Parathyroid adenoma (tissue), 2 donors: ENCODE results near the gene PPP1R7.

Experiments
- H2AFZ ChIP-seq: fragments of 300-600 bp; sonication (generic); one replicate; pipeline ENCODE4 v1.7.0; 2017; ENCODE audit warnings: antibody characterized with exemption, mild to moderate bottlenecking
- H3K27ac ChIP-seq: fragments of 300-600 bp; sonication (generic); one replicate; pipeline ENCODE4 v1.7.0; 2017
- H3K27me3 ChIP-seq: fragments of 300-600 bp; sonication (generic); one replicate; pipeline ENCODE4 v1.7.0; 2017; ENCODE audit warnings: low read length; ENCODE audit not compliant: control insufficient read depth, insufficient read depth
- H3K36me3 ChIP-seq: fragments of 300-600 bp; sonication (generic); one replicate; pipeline ENCODE4 v1.7.0; 2017; ENCODE audit warnings: low read length; ENCODE audit not compliant: control insufficient read depth, insufficient read depth
- H3K4me1 ChIP-seq: fragments of 300-600 bp; sonication (generic); one replicate; pipeline ENCODE4 v1.7.0; 2017; ENCODE audit warnings: control low read depth
- H3K4me2 ChIP-seq: fragments of 300-600 bp; sonication (generic); one replicate; pipeline ENCODE4 v1.7.0; 2017; ENCODE audit warnings: low read length
- H3K4me3 ChIP-seq: fragments of 300-600 bp; sonication (generic); one replicate; pipeline ENCODE4 v1.7.0; 2017; ENCODE audit warnings: low read depth, low read length
- H3K79me2 ChIP-seq: fragments of 300-600 bp; sonication (generic); one replicate; pipeline ENCODE4 v1.7.0; 2017; ENCODE audit warnings: control low read depth
- H3K9ac ChIP-seq: fragments of 300-600 bp; sonication (generic); one replicate; pipeline ENCODE4 v1.7.0; 2017; ENCODE audit warnings: mild to moderate bottlenecking
- H3K9me3 ChIP-seq: fragments of 300-600 bp; sonication (generic); one replicate; pipeline ENCODE4 v1.7.0; 2017; ENCODE audit warnings: low read length; ENCODE audit not compliant: control insufficient read depth
- CTCF ChIP-seq: fragments of 300-600 bp; sonication (generic); IDR thresholded peaks from one replicate; pipeline ENCODE4 v1.7.0; 2017; ENCODE audit warnings: antibody characterized with exemption, mild to moderate bottlenecking
- donor health status: primary hyperparathyroidism.

The PPP1R7 gene

DNA sequence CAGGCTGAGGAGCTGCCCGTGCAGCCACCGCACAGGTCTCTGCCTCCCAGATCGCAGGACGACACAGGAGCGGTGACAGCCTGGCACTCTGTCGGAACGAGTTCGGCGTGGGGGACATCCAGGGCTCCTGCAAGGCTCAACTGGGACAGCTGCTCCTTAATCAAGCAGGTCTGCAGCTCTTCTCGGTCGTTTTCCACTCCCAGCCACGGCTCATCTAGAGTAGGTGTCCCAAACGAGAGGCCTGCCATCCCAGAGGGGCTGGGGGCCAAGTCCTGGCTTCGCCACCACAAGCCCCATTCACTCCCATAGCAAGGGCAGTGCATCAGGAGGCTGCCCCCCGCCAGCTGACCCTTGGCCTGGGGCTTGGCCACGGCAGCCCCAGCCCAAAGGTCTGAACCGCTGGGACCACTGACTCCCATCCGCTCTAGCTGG is 23.5 kb upstream of the PPP1R7 start:
- no peak overlapping the region for H3K4me3 ChIP-seq
- H2AFZ ChIP-seq = no peak overlapping the region
- H3K36me3 ChIP-seq = no peaks in the 10 kb centered on the region
- H3K9me3 ChIP-seq = no peaks in the 10 kb centered on the region
- H3K4me2 ChIP-seq = no peak overlapping the region
- H3K4me1 ChIP-seq = no peaks in the 10 kb centered on the region
- H3K27me3 ChIP-seq = no peaks in the 10 kb centered on the region
- H3K79me2 ChIP-seq = no peaks in the 10 kb centered on the region
- no peak overlapping the region for H3K9ac ChIP-seq
- no peak overlapping the region for H3K27ac ChIP-seq
- no peak for TF ChIP-seq CTCF

DNA sequence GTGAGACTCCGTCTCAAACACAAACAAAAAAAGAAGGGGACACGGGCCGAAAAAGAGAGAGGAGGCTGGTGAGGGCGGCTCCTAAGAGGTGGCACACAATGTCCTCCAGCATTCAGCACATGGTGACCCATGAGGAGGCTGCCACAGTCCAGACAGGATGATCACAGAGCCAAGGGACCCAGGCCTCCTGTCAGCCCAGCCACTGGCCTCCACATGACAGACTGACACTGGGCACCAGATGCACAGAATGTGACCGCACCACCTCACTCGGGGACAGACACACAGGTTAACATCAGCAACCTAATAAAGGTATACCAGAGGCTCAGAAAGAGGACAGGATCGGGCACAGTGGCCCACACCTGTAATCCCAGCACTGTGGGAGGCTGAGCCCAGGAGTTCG is 22.0 kb upstream of the PPP1R7 start:
- no peaks in the 10 kb centered on the region for H3K79me2 ChIP-seq
- H3K4me2 ChIP-seq = no peak overlapping the region
- no peak overlapping the region for H3K27ac ChIP-seq
- no peaks in the 10 kb centered on the region for H3K9me3 ChIP-seq
- no peak overlapping the region for H2AFZ ChIP-seq
- no peak overlapping the region for H3K4me3 ChIP-seq
- H3K36me3 ChIP-seq = no peaks in the 10 kb centered on the region
- no peaks in the 10 kb centered on the region for H3K27me3 ChIP-seq
- no peak overlapping the region for H3K9ac ChIP-seq
- no peak for TF ChIP-seq CTCF
- H3K4me1 ChIP-seq = no peaks in the 10 kb centered on the region

- Histone ChIP-seq H2AFZ (no peak overlapping the region), H3K27ac (no peak overlapping the region), H3K4me1 (no peaks in the 10 kb centered on the region), H3K79me2 (no peaks in the 10 kb centered on the region), H3K4me3 (no peak overlapping the region), H3K9me3 (no peaks in the 10 kb centered on the region), H3K27me3 (no peaks in the 10 kb centered on the region), H3K36me3 (no peaks in the 10 kb centered on the region), H3K9ac (no peak overlapping the region), H3K4me2 (no peak overlapping the region)
- no peak for TF ChIP-seq CTCF
These were observed 21.0 kb upstream of the PPP1R7 start for GRCh38 chr2:241129086-241129871.

- H3K9me3 ChIP-seq = no peaks in the 10 kb centered on the region
These were observed 20.0 kb upstream of the PPP1R7 start for GRCh38 chr2:241130316-241130715.

More at GRCh38 chr2:241130316-241130715, 20.0 kb upstream of the PPP1R7 start:
- no peak for TF ChIP-seq CTCF
- H3K4me2 ChIP-seq = no peak overlapping the region
- no peak overlapping the region for H2AFZ ChIP-seq
- no peak overlapping the region for H3K4me3 ChIP-seq
- H3K27ac ChIP-seq = no peak overlapping the region
- H3K9ac ChIP-seq = no peak overlapping the region
- no peaks in the 10 kb centered on the region for H3K79me2 ChIP-seq
- H3K27me3 ChIP-seq = no peaks in the 10 kb centered on the region
- no peaks in the 10 kb centered on the region for H3K4me1 ChIP-seq
- no peaks in the 10 kb centered on the region for H3K36me3 ChIP-seq
